Fibroblast of skin of abdomen (primary cell): ENCODE data around the gene SENP3.

Experiments used
- DNase-seq: peaks from one replicate; pipeline ENCODE4 v3.0.0-alpha.2; 2013

SENP3 gene

GRCh38 chr17:7556627-7557026, 5.1 kb upstream of the SENP3 start:
- DNase-seq = no peak

GRCh38 chr17:7557147-7557764, 4.5 kb upstream of the SENP3 start:
- DNase-seq = no peak

GRCh38 chr17:7557775-7558543, 3.8 kb upstream of the SENP3 start:
- DNase-seq = no peak

- no peak for DNase-seq
These were observed 3.0 kb upstream of the SENP3 start, which contains the start of gene TNFSF13 for GRCh38 chr17:7558544-7559319. Gene TNFSF13, plus strand, starts transcription at chr17:7558750. Its CDS starts 290 bp downstream, at chr17:7559040.

- no peak for DNase-seq
These were observed 2.2 kb upstream of the SENP3 start for GRCh38 chr17:7559320-7560171.

- DNase-seq = peak; percentile 53
These were observed 1.3 kb upstream of the SENP3 start for GRCh38 chr17:7560172-7561027.

- DNase-seq = peak; percentile 81
These were observed 617 bp upstream of the SENP3 start for GRCh38 chr17:7561028-7561575.

GRCh38 chr17:7562208-7562605, 488 bp downstream of the SENP3 start:
- DNase-seq = no peak

- DNase-seq = no peak
These were observed 1.6 kb downstream of the SENP3 start for GRCh38 chr17:7563115-7563869.

- DNase-seq = no peak
These were observed 7.9 kb downstream of the SENP3 start for GRCh38 chr17:7569571-7569970.

- DNase-seq = no peak
These were observed 8.6 kb downstream of the SENP3 start for GRCh38 chr17:7570351-7570750.

GRCh38 chr17:7572338-7572587, 10.5 kb downstream of the SENP3 start:
- no peak for DNase-seq

- peak; percentile 100 for DNase-seq
These were observed 11.0 kb downstream of the SENP3 start for GRCh38 chr17:7572588-7573323.

GRCh38 chr17:7573324-7574080, 11.8 kb downstream of the SENP3 start:
- peak; percentile 94 for DNase-seq

- no peak for DNase-seq
These were observed 12.6 kb downstream of the SENP3 start for GRCh38 chr17:7574176-7574953.

- DNase-seq = no peak
These were observed 13.8 kb downstream of the SENP3 start for GRCh38 chr17:7575481-7575883.

GRCh38 chr17:7575959-7576358, 14.2 kb downstream of the SENP3 start:
- DNase-seq = no peak

GRCh38 chr17:7576432-7576937, 14.8 kb downstream of the SENP3 start:
- no peak for DNase-seq
